ENCODE measurements around the gene ATP11A.

The ATP11A gene

DNA sequence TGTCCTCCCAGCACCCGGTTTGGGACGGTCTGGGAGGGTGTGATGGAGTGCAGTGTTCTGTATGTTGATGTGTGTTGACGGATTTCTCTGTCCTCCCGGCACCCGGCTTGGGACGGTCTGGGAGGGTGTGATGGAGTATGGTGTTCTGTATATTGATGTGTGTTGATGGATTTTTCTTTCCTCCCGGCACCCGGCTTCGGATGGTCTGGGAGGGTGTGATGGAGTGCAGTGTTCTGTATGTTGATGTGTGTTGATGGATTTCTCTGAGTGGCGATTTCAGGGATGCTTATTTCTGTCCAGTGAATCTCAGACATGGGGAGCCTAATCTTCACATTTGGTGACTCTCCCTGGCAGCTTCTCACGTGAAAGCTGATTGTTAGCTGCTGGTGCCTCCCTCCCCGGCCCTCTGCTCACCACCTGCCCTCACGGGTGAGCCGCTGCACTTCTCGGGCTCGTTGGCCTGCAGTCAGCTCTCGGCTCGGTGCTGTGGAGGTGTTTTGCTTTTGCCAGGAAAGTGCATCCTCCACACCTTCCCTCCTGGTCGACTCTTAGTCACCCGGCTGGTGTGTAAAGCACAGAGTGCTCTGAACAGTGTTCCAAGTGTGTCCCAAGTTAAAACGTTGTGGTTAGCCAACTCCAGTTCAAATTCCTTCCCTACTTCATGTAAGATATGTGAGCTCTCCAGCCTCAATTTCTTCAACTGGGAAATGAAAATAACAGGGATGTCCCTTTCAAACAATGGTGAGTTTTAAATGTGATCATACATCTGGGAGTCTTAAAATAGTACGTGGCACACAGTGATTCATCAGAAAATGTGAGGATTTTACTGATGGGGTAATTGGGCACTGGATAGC, 54.6 kb downstream of the ATP11A start:
- DNase-seq = peak; percentile 54

DNA sequence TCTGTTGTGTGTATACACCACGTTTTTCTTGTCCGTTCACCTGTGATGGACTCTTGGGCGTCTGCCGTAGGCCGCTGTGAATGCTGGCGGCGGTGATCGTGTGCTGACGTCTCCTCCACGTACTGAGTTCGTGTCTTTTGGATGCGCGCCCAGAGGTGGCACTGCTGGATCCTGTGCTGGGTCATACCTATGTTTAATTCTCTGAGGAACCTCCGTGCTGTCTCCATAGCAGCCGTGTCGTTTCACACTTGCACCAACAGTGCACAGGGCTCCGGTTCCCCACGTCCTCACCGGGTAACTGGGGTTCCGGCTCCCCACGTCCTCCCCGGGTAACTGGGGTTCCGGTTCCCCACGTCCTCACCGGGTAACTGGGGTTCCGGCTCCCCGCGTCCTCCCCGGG, 56.2 kb downstream of the ATP11A start:
- no peak for DNase-seq

- no peak for DNase-seq
These were observed 57.4 kb downstream of the ATP11A start for GRCh38 chr13:112747256-112747655.

- DNase-seq = peak; percentile 40
These were observed 59.3 kb downstream of the ATP11A start for GRCh38 chr13:112748947-112749735.

GRCh38 chr13:112750570-112750969, 60.7 kb downstream of the ATP11A start:
- no peak for DNase-seq

GRCh38 chr13:112751617-112752016, 61.8 kb downstream of the ATP11A start:
- no peak for DNase-seq

- DNase-seq = no peak
These were observed 62.4 kb downstream of the ATP11A start for GRCh38 chr13:112752211-112752610.

DNA sequence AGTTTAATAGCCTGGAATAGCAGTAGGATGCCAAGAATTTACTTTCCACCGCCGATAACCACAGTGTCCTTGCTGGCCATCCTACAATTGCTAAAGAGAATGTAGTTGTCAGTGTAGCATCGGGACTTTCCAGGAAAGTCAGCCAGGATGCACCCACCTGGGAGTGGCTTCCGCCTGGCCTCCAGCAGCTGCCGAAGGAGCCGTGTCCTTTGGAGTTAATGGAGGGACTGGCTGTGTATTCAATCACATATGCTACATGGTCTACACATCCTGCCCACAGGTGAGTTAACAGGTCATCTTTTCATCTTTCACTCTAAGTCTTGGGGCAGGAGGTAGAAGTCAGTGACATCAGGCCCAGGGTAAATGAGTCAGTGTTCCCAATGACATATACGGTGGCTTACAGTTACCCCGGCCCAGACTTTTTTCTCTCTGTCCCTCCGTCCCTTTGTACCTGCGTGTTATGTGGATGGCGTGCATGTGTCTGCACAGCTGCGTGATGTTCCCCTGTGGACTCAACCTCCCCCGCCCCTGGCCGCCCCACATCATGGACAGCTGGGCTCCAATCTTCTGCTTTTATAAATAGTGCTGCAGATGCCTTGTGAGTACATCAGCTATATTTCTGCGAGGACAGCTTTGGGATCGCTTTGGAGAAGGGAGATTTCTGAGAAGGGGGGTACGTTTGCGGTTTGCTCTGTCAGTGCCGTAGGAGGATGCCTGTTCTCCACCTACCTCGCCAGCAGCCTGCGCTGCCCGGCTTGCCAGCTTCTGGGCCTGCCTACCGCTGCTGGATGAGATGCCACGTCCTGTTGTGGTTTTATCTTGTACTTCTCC, 63.1 kb downstream of the ATP11A start:
- peak; percentile 52 for DNase-seq

- peak; percentile 37 for DNase-seq
These were observed 64.0 kb downstream of the ATP11A start for GRCh38 chr13:112753833-112754232.

GRCh38 chr13:112754281-112755025, 64.6 kb downstream of the ATP11A start:
- DNase-seq = peak; percentile 41

DNA sequence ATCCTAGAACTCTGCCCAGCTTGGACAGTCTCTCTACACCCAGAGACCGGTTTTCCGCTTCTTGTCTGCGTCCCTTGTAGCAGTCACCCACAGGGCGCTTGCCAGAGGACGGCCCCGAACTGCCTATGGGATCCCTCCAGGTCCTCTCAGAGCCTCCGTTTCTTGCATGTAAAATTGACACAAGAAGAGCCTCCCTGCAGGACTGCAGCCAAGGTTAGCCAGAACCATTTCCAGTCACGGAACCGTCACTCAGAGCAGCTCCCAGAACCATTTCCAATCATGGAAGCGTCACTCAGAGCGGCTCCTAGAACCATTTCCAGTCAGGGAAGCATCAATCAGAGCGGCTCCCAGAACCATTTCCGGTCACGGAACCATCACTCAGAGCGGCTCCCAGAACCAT, 65.5 kb downstream of the ATP11A start:
- peak; percentile 39 for DNase-seq

- DNase-seq = no peak
These were observed 66.2 kb downstream of the ATP11A start for GRCh38 chr13:112756081-112756480.

DNA sequence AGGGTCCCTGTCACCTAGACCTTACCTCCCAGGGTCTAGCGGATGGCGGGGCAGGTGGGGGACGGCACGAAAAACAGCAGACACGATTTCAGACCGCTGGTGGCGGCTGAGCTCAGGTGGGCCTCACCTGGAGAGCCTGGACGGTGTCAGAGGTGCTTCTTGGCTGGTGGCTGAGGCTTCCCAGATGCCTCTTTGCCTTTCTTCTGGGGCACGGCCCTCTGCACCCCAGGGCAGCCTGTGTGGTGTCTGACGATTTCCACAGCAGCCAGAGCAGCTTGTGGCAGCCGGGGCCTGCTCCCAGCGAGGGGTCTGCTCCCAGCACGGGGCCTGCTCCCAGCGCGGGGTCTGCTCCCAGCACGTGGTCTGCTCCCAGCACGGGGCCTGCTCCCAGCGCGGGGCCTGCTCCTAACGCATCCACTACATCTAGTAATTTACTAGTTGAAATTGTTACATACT, 66.7 kb downstream of the ATP11A start:
- DNase-seq = peak; percentile 70

GRCh38 chr13:112756967-112757758, 67.3 kb downstream of the ATP11A start:
- DNase-seq = peak; percentile 89

- no peak for DNase-seq
These were observed 67.9 kb downstream of the ATP11A start for GRCh38 chr13:112757759-112758086.

DNA sequence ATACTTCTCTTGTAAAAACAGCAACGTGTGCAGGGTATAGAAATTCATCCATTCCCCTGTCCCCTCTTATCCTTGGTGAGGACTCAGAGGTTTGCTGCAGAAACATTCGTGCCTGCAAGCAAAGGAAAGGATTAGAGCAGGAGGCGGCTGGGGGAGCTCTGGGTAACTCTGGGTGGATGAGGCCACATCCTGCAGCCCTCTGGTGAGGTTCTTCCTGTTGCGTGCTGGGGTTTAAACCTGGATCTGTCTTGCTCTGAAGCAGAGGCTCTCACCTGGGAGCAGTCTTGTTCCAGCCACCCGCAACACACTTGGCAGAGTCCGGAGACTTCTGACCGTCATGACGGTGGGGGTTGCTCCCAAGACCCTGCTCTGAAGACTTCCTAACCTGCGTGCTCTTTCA, 69.2 kb downstream of the ATP11A start:
- peak; percentile 54 for DNase-seq

GRCh38 chr13:112759827-112760226, 70.0 kb downstream of the ATP11A start:
- no peak for DNase-seq

DNA sequence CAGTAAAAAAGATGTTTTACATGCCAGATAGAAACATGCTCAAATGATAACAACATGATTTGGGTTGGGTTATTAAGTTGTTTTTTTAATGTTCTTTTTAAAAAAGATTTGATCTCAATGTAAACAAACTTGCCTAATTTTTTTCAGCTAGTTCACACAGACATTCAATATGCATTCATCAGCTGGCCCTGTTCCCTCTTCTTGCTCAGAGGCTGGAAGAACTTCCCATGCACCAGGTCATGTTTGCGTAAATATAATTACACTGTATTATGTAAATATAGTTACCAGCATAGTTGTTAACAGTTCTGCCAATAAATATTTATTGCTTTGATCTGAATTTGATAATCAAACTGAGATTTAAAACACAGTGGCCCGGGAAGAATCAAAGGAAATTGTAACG, 70.6 kb downstream of the ATP11A start:
- DNase-seq = no peak

GRCh38 chr13:112760931-112761330, 71.1 kb downstream of the ATP11A start:
- DNase-seq = peak; percentile 37

GRCh38 chr13:112761701-112762689, 72.2 kb downstream of the ATP11A start:
- peak; percentile 45 for DNase-seq

Data from islet precursor cell (in vitro differentiated cells).